ENCODE data around the gene USP10.

DNA sequence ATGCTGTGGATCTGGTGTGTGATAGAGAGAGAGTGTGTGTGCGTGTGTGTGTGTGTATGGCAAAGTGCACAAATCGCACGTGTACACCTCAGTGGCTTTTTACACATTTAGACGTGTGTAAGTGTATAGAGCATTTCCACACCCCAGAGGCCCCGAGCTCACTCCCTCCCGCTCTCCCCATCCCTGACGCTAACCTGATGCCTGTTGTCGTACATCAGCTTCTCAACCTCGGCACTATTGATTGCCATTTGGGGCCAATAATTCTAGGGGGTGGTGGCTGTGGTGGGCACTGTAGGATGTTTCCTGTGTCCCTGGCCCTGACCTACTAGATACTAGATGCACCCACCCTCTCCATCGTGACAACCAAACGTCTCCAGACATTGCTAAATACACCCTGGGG, 89.6 kb downstream of the USP10 start:
- TF ChIP-seq, protein P1, sequence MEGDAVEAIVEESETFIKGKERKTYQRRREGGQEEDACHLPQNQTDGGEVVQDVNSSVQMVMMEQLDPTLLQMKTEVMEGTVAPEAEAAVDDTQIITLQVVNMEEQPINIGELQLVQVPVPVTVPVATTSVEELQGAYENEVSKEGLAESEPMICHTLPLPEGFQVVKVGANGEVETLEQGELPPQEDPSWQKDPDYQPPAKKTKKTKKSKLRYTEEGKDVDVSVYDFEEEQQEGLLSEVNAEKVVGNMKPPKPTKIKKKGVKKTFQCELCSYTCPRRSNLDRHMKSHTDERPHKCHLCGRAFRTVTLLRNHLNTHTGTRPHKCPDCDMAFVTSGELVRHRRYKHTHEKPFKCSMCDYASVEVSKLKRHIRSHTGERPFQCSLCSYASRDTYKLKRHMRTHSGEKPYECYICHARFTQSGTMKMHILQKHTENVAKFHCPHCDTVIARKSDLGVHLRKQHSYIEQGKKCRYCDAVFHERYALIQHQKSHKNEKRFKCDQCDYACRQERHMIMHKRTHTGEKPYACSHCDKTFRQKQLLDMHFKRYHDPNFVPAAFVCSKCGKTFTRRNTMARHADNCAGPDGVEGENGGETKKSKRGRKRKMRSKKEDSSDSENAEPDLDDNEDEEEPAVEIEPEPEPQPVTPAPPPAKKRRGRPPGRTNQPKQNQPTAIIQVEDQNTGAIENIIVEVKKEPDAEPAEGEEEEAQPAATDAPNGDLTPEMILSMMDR (IDR thresholded peaks at IDR 0.05; ENCODE audit: low read depth, low read length, missing input control) = no peak
- TF ChIP-seq JUND (IDR thresholded peaks at IDR 0.05) = no peak

Data from liver (tissue), 3 donors.